Ishikawa (cell line): ENCODE data around the gene PDE4D.
A peak's percentile ranks its signal among the peaks of the same experiment; 100 is the strongest.

ENCODE experiments used
- CEBPB ChIP-seq: IDR thresholded peaks from 2 replicates; pipeline ENCODE4 v1.6.1; 2012
- CREB1 ChIP-seq: IDR thresholded peaks from 2 replicates; pipeline ENCODE4 v1.6.1; 2012; ENCODE audit warnings: low read depth
- EGR1 ChIP-seq: IDR thresholded peaks from 2 replicates; pipeline ENCODE4 v1.6.1; 2012
- EP300 ChIP-seq: IDR thresholded peaks from 2 replicates; pipeline ENCODE4 v1.6.1; 2012; ENCODE audit warnings: borderline replicate concordance
- FOXM1 ChIP-seq: IDR thresholded peaks from 2 replicates; pipeline ENCODE4 v1.6.1; 2012; ENCODE audit warnings: low read depth, borderline replicate concordance
- NFIC ChIP-seq: IDR thresholded peaks from 2 replicates; pipeline ENCODE4 v1.6.1; 2012
- RAD21 ChIP-seq: IDR thresholded peaks from 2 replicates; pipeline ENCODE4 v1.6.1; 2012; ENCODE audit warnings: low read depth
- TAF1 ChIP-seq: IDR thresholded peaks from 2 replicates; pipeline ENCODE4 v1.6.1; 2012; ENCODE audit warnings: low read depth, mild to moderate bottlenecking
- TCF12 ChIP-seq: IDR thresholded peaks from 2 replicates; pipeline ENCODE4 v1.6.1; 2012; ENCODE audit warnings: low read depth
- TEAD4 ChIP-seq: IDR thresholded peaks from 2 replicates; pipeline ENCODE4 v1.6.1; 2012
- YY1 ChIP-seq: IDR thresholded peaks from 2 replicates; pipeline ENCODE4 v1.6.1; 2012; ENCODE audit warnings: low read depth
- ZBTB7A ChIP-seq: IDR thresholded peaks from 2 replicates; pipeline ENCODE4 v1.6.1; 2012; ENCODE audit warnings: low read depth
- TF ChIP-seq, protein P1 (sequence below): IDR thresholded peaks from 2 replicates; pipeline ENCODE4 v1.6.1; 2012
- TF ChIP-seq, protein P2 (sequence below): IDR thresholded peaks from 2 replicates; pipeline ENCODE4 v1.6.1; 2012; ENCODE audit warnings: low read depth, mild to moderate bottlenecking
- TF ChIP-seq, protein P3 (sequence below): IDR thresholded peaks from 2 replicates; pipeline ENCODE4 v1.6.1; 2012

The PDE4D gene

DNA sequence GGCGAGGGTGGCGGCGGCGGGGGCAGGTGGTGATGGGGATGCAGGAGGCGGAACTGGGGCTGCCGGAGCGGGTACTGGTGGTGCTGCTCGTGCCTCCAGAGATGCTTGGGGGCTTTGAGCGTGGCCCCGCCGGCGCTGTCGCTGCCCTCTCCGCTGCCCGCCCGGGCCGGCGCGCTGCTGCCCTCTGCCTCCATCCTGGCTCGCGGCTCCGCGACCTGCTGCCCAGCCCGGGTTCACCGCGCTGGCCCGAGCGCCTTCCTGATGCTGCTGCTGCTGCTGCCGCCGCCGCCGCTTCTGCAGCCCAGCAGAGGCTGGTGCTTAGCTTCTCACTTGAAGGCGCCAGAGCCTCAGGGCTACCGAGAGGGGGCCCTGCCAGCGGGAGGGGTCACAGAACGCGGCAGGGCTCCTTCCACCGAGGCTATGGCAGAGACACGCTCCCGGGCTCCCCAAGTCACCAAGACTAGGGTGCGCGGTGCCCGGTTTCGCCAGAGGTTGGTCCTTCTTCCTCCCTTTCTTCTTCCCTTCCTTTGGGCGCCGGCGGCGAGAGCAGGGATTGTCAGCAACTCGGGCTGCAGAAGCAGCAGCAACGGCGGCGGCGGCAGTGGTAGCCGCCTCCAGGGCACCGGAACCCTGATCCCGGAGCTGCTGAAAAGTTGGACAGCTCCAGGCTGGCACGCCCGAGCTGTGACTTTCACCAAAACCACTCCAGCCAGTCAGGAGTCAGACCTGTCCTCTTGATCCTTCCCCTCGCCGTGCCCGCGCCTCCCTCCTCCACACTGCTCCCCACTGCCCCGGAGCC lies at the start of gene PDE4D:
Gene PDE4D, minus strand, starts transcription at position 298 of the 799 bp plus-strand sequence.
- TF ChIP-seq RAD21, result no peak
- peak; percentile 9; the same call in 1 of the 2 replicates for TF ChIP-seq TEAD4
- TF ChIP-seq, protein P1, sequence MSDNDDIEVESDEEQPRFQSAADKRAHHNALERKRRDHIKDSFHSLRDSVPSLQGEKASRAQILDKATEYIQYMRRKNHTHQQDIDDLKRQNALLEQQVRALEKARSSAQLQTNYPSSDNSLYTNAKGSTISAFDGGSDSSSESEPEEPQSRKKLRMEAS, result no peak
- no peak for TF ChIP-seq YY1
- TF ChIP-seq TCF12, result no peak
- TF ChIP-seq CEBPB, result no peak
- TF ChIP-seq, protein P2, sequence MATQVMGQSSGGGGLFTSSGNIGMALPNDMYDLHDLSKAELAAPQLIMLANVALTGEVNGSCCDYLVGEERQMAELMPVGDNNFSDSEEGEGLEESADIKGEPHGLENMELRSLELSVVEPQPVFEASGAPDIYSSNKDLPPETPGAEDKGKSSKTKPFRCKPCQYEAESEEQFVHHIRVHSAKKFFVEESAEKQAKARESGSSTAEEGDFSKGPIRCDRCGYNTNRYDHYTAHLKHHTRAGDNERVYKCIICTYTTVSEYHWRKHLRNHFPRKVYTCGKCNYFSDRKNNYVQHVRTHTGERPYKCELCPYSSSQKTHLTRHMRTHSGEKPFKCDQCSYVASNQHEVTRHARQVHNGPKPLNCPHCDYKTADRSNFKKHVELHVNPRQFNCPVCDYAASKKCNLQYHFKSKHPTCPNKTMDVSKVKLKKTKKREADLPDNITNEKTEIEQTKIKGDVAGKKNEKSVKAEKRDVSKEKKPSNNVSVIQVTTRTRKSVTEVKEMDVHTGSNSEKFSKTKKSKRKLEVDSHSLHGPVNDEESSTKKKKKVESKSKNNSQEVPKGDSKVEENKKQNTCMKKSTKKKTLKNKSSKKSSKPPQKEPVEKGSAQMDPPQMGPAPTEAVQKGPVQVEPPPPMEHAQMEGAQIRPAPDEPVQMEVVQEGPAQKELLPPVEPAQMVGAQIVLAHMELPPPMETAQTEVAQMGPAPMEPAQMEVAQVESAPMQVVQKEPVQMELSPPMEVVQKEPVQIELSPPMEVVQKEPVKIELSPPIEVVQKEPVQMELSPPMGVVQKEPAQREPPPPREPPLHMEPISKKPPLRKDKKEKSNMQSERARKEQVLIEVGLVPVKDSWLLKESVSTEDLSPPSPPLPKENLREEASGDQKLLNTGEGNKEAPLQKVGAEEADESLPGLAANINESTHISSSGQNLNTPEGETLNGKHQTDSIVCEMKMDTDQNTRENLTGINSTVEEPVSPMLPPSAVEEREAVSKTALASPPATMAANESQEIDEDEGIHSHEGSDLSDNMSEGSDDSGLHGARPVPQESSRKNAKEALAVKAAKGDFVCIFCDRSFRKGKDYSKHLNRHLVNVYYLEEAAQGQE, result peak; percentile 91
- no peak for TF ChIP-seq FOXM1
- TF ChIP-seq, protein P3, sequence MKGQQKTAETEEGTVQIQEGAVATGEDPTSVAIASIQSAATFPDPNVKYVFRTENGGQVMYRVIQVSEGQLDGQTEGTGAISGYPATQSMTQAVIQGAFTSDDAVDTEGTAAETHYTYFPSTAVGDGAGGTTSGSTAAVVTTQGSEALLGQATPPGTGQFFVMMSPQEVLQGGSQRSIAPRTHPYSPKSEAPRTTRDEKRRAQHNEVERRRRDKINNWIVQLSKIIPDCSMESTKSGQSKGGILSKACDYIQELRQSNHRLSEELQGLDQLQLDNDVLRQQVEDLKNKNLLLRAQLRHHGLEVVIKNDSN, result no peak
- TF ChIP-seq EP300, result no peak
- TF ChIP-seq ZBTB7A, result no peak
- TF ChIP-seq NFIC, result peak; percentile 16; the same call in 1 of the 2 replicates
- no peak for TF ChIP-seq TAF1
- TF ChIP-seq CREB1, result no peak
- no peak for TF ChIP-seq EGR1

DNA sequence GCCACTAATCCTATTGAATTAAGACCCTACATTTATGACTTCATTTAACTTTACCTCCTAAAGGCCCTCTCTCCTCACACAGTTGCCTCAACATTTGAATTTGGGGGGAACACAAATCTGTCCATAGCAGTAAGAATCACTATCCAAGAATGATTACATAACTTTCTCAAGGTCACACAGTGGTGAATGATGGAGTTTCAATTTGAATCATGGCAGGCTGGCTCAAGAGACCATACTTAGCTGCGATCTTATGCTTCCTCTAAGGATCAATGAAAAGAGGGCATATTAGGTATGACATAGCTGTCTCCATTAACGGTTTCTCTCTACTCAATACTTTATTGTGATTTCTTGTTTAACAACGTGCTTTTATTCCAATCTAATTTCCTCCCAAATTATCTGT lies 44.1 kb upstream of the PDE4D start:
- TF ChIP-seq, protein P3, result no peak
- TF ChIP-seq, protein P2, result no peak
- TF ChIP-seq EGR1, result no peak
- TF ChIP-seq TEAD4, result no peak
- no peak for TF ChIP-seq YY1
- TF ChIP-seq EP300, result no peak
- no peak for TF ChIP-seq CREB1
- TF ChIP-seq TCF12, result no peak
- no peak for TF ChIP-seq TAF1
- no peak for TF ChIP-seq CEBPB
- TF ChIP-seq ZBTB7A, result no peak
- TF ChIP-seq FOXM1, result no peak
- TF ChIP-seq, protein P1, result no peak
- no peak for TF ChIP-seq NFIC
- no peak for TF ChIP-seq RAD21

DNA sequence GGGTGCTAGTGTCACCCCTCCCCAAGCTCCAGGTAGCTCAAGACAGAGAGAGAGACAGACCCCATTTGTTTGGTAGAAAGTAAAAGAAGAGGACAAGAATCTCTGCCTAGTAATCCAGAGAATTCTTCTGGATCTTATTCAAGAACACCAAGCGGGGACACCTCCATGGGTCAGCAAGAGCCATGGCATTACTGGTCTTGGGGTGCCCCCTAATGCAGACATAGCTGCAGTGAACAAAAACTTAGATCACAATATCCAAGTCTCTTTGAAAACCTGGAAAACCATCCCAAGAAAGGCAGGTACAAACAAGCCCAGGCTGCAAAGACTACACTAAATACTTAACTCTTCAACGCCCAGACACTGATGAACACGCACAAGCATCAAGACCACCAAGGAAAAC lies 29.9 kb upstream of the PDE4D start:
- 0 out of 2 replicates have a peak, but pooled peaks have one; percentile 8 for TF ChIP-seq RAD21
- TF ChIP-seq EP300, result no peak

DNA sequence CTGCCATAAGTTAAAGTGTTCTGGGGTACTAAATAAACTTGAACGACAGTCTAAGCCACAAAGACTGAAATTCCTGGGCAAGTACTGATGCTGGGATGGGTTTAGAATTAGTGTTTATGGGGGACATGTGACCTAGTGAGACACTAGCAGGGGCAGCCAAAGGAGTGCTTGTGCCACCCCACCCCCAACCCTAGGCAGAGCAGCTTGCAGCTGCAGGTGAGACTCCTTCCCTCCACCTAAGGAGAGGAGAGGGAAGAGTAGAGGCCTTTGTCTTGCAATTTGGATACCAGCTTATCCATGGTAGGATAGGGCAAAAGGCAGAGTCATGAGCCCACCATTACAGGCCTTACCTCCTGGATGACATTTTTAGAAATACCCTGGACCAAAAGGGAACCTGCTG lies 28.7 kb upstream of the PDE4D start:
- TF ChIP-seq TAF1 (no peak), RAD21 (no peak), YY1 (no peak), TEAD4 (no peak)

DNA sequence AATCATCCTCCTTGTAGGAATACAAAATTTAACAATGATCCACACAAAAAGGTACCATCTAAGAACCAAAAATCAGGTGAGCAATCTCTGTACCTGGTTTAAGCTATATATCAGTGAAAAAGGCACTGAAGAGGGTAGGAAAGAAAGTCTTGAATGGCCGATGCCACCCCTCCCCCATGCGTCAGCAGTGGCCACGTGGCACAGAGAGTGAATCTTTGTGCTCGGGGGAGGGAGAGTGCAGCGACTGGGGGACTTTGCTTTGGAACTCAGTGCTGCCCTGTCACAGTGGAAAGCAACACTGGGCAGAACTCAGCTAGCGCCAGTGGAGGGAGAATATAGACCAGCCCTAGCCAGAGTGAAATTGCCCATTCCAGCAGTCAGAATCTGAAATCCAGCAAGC lies 28.3 kb upstream of the PDE4D start:
- TF ChIP-seq EP300 (no peak), CREB1 (no peak), TEAD4 (no peak), TCF12 (no peak), TAF1 (no peak), YY1 (no peak), FOXM1 (no peak), CEBPB (no peak), NFIC (no peak)
- TF ChIP-seq, protein P1, result no peak

DNA sequence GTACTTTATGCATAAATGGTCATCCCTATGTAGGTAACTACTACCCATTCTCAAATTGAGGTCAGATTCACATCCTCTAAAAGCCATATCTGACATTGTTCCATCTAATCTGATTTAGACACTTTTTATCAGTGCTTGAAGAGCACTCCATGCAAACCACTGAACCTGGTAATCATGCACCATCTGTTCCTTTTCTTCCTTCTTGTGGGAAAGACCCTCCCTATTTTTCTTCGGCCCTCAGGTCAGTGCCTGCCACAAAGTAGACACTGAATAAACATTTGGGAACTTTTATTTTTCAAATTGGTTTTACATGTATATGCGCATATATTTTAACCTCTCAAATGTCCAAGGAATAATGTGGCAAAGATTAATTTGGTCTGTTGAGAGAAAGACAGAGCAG lies 26.0 kb upstream of the PDE4D start:
- TF ChIP-seq, protein P3, result no peak
- TF ChIP-seq, protein P1, result no peak
- TF ChIP-seq EGR1, result no peak
- TF ChIP-seq YY1, result no peak
- TF ChIP-seq TAF1, result no peak
- no peak for TF ChIP-seq CREB1
- no peak for TF ChIP-seq CEBPB
- no peak for TF ChIP-seq TEAD4
- no peak for TF ChIP-seq RAD21
- TF ChIP-seq ZBTB7A, result no peak
